SK-N-SH treated with all-trans-retinoic acid at 6 μM for 48 hours (cell line): ENCODE results near the gene ZNF41.

Source experiments
- ATAC-seq: fragments of 200-7000 bp; cut with Tn5 transposase; 3 replicates; pipeline ENCODE4 v1.9.1; 2020; ENCODE audit warnings: mild to moderate bottlenecking, moderate library complexity
- ARNTL ChIP-seq: fragments of 450-650 bp; formaldehyde crosslinking; IDR thresholded peaks from 2 replicates; pipeline ENCODE4 v1.5.0; 2020; ENCODE audit warnings: low read depth, mild to moderate bottlenecking, moderate library complexity, borderline replicate concordance
- BACH2 ChIP-seq: fragments of 250-450 bp; sonication (Bioruptor Pico); IDR thresholded peaks from 2 replicates; pipeline ENCODE4 v1.9.0; 2021; ENCODE audit warnings: mild to moderate bottlenecking, borderline replicate concordance
- CSDC2 ChIP-seq: fragments of 250-450 bp; sonication (Bioruptor Pico); IDR thresholded peaks from 2 replicates; pipeline ENCODE4 v1.5.0; 2020; ENCODE audit warnings: mild to moderate bottlenecking, moderate library complexity
- CSRNP3 ChIP-seq: fragments of 250-450 bp; sonication (Bioruptor Pico); IDR thresholded peaks from 2 replicates; pipeline ENCODE4 v1.5.1; 2021; ENCODE audit warnings: mild to moderate bottlenecking, moderate library complexity
- ESRRG ChIP-seq: fragments of 250-450 bp; sonication (Bioruptor Pico); IDR thresholded peaks from 2 replicates; pipeline ENCODE4 v1.6.1; 2021; ENCODE audit warnings: mild to moderate bottlenecking
- GLIS3 ChIP-seq: fragments of 250-450 bp; sonication (Bioruptor Pico); IDR thresholded peaks from 2 replicates; pipeline ENCODE4 v1.5.0; 2020; ENCODE audit warnings: mild to moderate bottlenecking, moderate library complexity
- ISL1 ChIP-seq: fragments of 250-450 bp; sonication (Bioruptor Pico); IDR thresholded peaks from 2 replicates; pipeline ENCODE4 v2.1.2; 2022; ENCODE audit warnings: mild to moderate bottlenecking, moderate library complexity
- OSR1 ChIP-seq: fragments of 250-450 bp; sonication (Bioruptor Pico); IDR thresholded peaks from 2 replicates; pipeline ENCODE4 v1.8.0; 2022; ENCODE audit warnings: moderate library complexity, mild to moderate bottlenecking, inconsistent platforms
- PATZ1 ChIP-seq: fragments of 250-450 bp; sonication (Bioruptor Pico); IDR thresholded peaks from 2 replicates; pipeline ENCODE4 v1.8.0; 2020; ENCODE audit warnings: mild to moderate bottlenecking, moderate library complexity, borderline replicate concordance
- POU6F1 ChIP-seq: fragments of 250-450 bp; sonication (Bioruptor Pico); IDR thresholded peaks from 2 replicates; pipeline ENCODE4 v1.8.0; 2021; ENCODE audit warnings: low read depth, mild to moderate bottlenecking, moderate library complexity, borderline replicate concordance
- PPARA ChIP-seq: fragments of 250-450 bp; sonication (Bioruptor Pico); IDR thresholded peaks from 2 replicates; pipeline ENCODE4 v1.5.0; 2020; ENCODE audit warnings: mild to moderate bottlenecking, borderline replicate concordance
- RARB ChIP-seq: fragments of 250-450 bp; sonication (Bioruptor Pico); IDR thresholded peaks from 2 replicates; pipeline ENCODE4 v1.8.0; 2021; ENCODE audit warnings: mild to moderate bottlenecking, moderate library complexity
- SNAI2 ChIP-seq: fragments of 250-450 bp; sonication (Bioruptor Pico); IDR thresholded peaks from 2 replicates; pipeline ENCODE4 v1.5.0; 2020; ENCODE audit warnings: mild to moderate bottlenecking, moderate library complexity
- TCF4 ChIP-seq: fragments of 250-450 bp; sonication (Bioruptor Pico); IDR thresholded peaks from 2 replicates; pipeline ENCODE4 v1.8.0; 2021; ENCODE audit warnings: mild to moderate bottlenecking, moderate library complexity, borderline replicate concordance
- ZFP3 ChIP-seq: fragments of 250-450 bp; sonication (Bioruptor Pico); IDR thresholded peaks from 2 replicates; pipeline ENCODE4 v1.5.0; 2020; ENCODE audit warnings: mild to moderate bottlenecking, moderate library complexity
- ZFP30 ChIP-seq: fragments of 450-650 bp; formaldehyde crosslinking; IDR thresholded peaks from 2 replicates; pipeline ENCODE4 v1.5.0; 2022; ENCODE audit warnings: mild to moderate bottlenecking, moderate library complexity
- ZNF565 ChIP-seq: fragments of 450-650 bp; formaldehyde crosslinking; conservative IDR thresholded peaks from 2 replicates; pipeline ENCODE4 v1.5.0; 2020; ENCODE audit warnings: low read depth, mild to moderate bottlenecking, moderate library complexity
- ZNF70 ChIP-seq: fragments of 450-650 bp; formaldehyde crosslinking; IDR thresholded peaks from 2 replicates; pipeline ENCODE4 v1.5.0; 2020; ENCODE audit warnings: mild to moderate bottlenecking, moderate library complexity
- ZNF8 ChIP-seq: fragments of 450-650 bp; formaldehyde crosslinking; IDR thresholded peaks from 2 replicates; pipeline ENCODE4 v1.5.0; 2020; ENCODE audit warnings: mild to moderate bottlenecking, moderate library complexity
- TF ChIP-seq, protein P1 (sequence below): fragments of 250-450 bp; sonication (Bioruptor Pico); IDR thresholded peaks from 2 replicates; pipeline ENCODE4 v1.5.0; 2020; ENCODE audit warnings: mild to moderate bottlenecking, moderate library complexity

ZNF41 gene

DNA sequence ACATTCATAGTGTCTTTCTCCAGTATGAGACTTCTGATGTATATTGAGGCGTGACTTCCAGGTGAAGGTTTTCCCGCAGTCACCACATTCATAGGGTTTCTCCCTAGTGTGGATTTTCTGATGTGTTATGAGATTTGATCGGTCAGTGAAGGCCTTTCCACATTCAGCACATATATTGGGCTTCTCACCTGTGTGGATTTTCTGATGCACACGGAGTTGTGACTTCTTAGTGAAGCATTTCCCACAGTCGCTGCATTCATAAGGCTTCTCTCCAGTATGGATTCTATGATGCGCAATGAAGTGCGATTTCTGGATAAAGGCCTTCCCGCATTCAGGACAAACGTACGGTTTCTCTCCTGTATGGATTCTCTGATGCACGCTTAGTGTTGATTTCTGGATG lies 35.4 kb downstream of the ZNF41 start (continued):
- TF ChIP-seq POU6F1 (CRISPR knock-in tag) (no peak), ZNF565 (CRISPR knock-in tag) (no peak), SNAI2 (CRISPR knock-in tag) (no peak), CSRNP3 (CRISPR knock-in tag) (no peak)

GRCh38 chrX:47446971-47447370 lies 36.1 kb downstream of the ZNF41 start:
- ATAC-seq: no peak
- TF ChIP-seq ESRRG (CRISPR knock-in tag) (no peak), ARNTL (no peak), OSR1 (CRISPR knock-in tag) (no peak), GLIS3 (CRISPR knock-in tag) (no peak), RARB (CRISPR knock-in tag) (no peak)

- ATAC-seq: no peak
- TF ChIP-seq ZNF8 (no peak), CSDC2 (CRISPR knock-in tag) (no peak), ZFP30 (CRISPR knock-in tag) (no peak), ZNF70 (no peak), POU6F1 (CRISPR knock-in tag) (no peak), PATZ1 (CRISPR knock-in tag) (no peak), BACH2 (CRISPR knock-in tag) (no peak), ZFP3 (CRISPR knock-in tag) (no peak), SNAI2 (CRISPR knock-in tag) (no peak), ARNTL (no peak), RARB (CRISPR knock-in tag) (no peak)
- TF ChIP-seq, all 23 proteins: peak for 0
Observed at GRCh38 chrX:47446431-47446830, 36.6 kb downstream of the ZNF41 start.

GRCh38 chrX:47430925-47431324 lies 52.1 kb downstream of the ZNF41 start:
- no peak for TF ChIP-seq ARNTL
- ATAC-seq: no peak

DNA sequence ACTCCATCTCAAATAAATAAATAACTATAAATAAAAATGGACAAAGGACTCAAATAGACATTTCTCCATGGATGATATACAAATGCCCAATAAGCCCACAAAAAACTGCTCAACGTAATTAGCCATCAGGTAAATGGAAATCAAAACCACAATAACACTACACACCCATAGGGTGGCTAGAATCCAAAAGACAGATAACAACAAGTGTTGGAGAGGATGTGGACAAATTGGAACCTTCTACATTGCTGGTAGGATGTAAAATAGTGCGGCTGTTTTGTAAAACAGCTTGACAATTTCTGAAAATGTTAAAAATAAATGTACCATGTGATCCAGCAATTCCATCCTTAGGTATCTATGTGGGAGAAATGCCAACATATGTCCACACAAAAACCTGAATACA lies 60.6 kb downstream of the ZNF41 start:
- ATAC-seq: no peak
- TF ChIP-seq RARB (CRISPR knock-in tag): no peak
- no peak for TF ChIP-seq PPARA
- TF ChIP-seq ZNF8: no peak
- TF ChIP-seq, all 23 proteins: peak for 0

GRCh38 chrX:47420962-47421361 lies 62.1 kb downstream of the ZNF41 start:
- no peak for ATAC-seq
- TF ChIP-seq BACH2 (CRISPR knock-in tag) (no peak), TCF4 (CRISPR knock-in tag) (no peak), ISL1 (CRISPR knock-in tag) (no peak), PATZ1 (CRISPR knock-in tag) (no peak), RARB (CRISPR knock-in tag) (no peak), ZNF8 (no peak), ARNTL (no peak), ZFP30 (CRISPR knock-in tag) (no peak), ZNF565 (CRISPR knock-in tag) (no peak), CSRNP3 (CRISPR knock-in tag) (no peak)
- TF ChIP-seq, protein P1, sequence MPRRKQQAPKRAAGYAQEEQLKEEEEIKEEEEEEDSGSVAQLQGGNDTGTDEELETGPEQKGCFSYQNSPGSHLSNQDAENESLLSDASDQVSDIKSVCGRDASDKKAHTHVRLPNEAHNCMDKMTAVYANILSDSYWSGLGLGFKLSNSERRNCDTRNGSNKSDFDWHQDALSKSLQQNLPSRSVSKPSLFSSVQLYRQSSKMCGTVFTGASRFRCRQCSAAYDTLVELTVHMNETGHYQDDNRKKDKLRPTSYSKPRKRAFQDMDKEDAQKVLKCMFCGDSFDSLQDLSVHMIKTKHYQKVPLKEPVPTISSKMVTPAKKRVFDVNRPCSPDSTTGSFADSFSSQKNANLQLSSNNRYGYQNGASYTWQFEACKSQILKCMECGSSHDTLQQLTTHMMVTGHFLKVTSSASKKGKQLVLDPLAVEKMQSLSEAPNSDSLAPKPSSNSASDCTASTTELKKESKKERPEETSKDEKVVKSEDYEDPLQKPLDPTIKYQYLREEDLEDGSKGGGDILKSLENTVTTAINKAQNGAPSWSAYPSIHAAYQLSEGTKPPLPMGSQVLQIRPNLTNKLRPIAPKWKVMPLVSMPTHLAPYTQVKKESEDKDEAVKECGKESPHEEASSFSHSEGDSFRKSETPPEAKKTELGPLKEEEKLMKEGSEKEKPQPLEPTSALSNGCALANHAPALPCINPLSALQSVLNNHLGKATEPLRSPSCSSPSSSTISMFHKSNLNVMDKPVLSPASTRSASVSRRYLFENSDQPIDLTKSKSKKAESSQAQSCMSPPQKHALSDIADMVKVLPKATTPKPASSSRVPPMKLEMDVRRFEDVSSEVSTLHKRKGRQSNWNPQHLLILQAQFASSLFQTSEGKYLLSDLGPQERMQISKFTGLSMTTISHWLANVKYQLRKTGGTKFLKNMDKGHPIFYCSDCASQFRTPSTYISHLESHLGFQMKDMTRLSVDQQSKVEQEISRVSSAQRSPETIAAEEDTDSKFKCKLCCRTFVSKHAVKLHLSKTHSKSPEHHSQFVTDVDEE (CRISPR knock-in tag): no peak
- TF ChIP-seq, all 23 proteins: peak for 0
